NB4 (cell line): Measurements from ENCODE around the gene ANKRD39.

ENCODE experiments used
- CTCF ChIP-seq: IDR thresholded peaks from one replicate; pipeline ENCODE4 v1.5.1; 2012; ENCODE audit warnings: low read depth, low read length
- POLR2A ChIP-seq: IDR thresholded peaks from 2 replicates; pipeline ENCODE4 v1.6.1; 2011; ENCODE audit warnings: mild to moderate bottlenecking; ENCODE audit not compliant: insufficient read length; ENCODE audit errors: extremely low read depth

- TF ChIP-seq CTCF, result peak; percentile 26
- TF ChIP-seq POLR2A, result peak; percentile 70
These were observed 41.5 kb downstream of the ANKRD39 start, which contains the start of gene CNNM3 for GRCh38 chr2:96816127-96816835.
